Measurements from ENCODE around the gene KIAA0586. TPM values are rescaled to one million over a fixed set of nuclear protein-coding genes. Genes with fewer than 3 reads are reported as not detected.

KIAA0586 gene
- total RNA-seq, 2 donors from 2014 or later = 18.0 to 45.7 TPM

DNA sequence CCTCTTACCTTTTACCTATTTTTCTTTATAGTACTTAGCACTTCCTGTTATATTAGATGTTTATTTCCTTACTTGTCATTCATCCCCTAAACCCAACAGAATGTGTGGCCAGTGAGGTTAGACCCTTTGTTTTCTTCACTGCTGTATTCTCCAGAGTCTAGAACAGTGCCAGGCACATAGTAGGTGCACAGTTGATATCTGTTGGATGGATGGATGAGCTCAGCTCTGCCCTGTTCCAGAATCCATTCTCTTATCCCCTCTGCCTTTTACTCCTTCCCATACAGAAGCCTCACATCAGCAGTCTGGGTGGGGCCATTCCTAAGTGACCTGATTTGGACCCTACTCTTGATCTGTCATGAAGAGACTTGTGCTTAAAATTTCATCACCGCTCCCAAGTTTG is 115.7 kb downstream of the KIAA0586 start:
- Histone ChIP-seq H3K27ac (no peak overlapping the region), H3K4me3 (no peak overlapping the region), H3K4me1 (ENCODE audit: control insufficient read depth in 1 of 2, low read depth in 2 of 2) (peaks cover 8 to 27% of the 10 kb centered on the region in 2 donors), H3K36me3 (no peaks in the 10 kb centered on the region), H3K27me3 (replicated peaks; ENCODE audit: insufficient read depth) (no peaks in the 10 kb centered on the region), H3K9me3 (no peaks in the 10 kb centered on the region)
- ATAC-seq (ENCODE audit: insufficient number of reproducible peaks, low FRiP score, low read depth) (no peak), DNase-seq (ENCODE audit: low spot score) (no peak)
- TF ChIP-seq, protein P1, sequence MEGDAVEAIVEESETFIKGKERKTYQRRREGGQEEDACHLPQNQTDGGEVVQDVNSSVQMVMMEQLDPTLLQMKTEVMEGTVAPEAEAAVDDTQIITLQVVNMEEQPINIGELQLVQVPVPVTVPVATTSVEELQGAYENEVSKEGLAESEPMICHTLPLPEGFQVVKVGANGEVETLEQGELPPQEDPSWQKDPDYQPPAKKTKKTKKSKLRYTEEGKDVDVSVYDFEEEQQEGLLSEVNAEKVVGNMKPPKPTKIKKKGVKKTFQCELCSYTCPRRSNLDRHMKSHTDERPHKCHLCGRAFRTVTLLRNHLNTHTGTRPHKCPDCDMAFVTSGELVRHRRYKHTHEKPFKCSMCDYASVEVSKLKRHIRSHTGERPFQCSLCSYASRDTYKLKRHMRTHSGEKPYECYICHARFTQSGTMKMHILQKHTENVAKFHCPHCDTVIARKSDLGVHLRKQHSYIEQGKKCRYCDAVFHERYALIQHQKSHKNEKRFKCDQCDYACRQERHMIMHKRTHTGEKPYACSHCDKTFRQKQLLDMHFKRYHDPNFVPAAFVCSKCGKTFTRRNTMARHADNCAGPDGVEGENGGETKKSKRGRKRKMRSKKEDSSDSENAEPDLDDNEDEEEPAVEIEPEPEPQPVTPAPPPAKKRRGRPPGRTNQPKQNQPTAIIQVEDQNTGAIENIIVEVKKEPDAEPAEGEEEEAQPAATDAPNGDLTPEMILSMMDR (IDR thresholded peaks at IDR 0.05) = no peak

DNA sequence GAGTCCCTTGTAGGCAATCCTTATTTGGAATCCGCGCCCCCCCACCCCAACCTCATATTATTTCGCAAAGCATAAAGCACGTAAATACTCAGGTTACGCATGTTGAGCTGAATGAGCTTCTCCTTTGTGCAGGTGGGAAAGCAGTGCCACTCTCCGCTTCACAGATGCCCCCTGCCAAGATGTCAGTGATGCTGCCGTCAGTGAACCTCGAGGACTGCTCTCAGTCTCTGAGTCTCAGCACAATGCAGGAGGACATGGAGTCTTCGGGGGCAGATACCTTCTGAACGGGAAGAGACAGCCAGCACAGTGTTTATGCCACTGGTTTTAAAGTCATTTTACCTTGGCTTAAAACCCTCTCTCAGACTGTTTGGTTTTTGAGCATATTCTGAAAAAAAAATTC is 120.1 kb downstream of the KIAA0586 start:
- TF ChIP-seq, protein P1 (IDR thresholded peaks at IDR 0.05) = no peak
- DNase-seq (ENCODE audit: low spot score) (no peak), ATAC-seq (ENCODE audit: insufficient number of reproducible peaks, low FRiP score, low read depth) (no peak)
- H3K4me1 ChIP-seq (ENCODE audit: control insufficient read depth in 1 of 2, low read depth in 2 of 2) = peaks cover 0 to under 1% of the 10 kb centered on the region in 2 donors
- no peak overlapping the region for H3K4me3 ChIP-seq
- H3K36me3 ChIP-seq = no peaks in the 10 kb centered on the region
- no peaks in the 10 kb centered on the region for H3K9me3 ChIP-seq
- H3K27ac ChIP-seq = no peak overlapping the region
- no peaks in the 10 kb centered on the region for H3K27me3 ChIP-seq (replicated peaks; ENCODE audit: insufficient read depth)

DNA sequence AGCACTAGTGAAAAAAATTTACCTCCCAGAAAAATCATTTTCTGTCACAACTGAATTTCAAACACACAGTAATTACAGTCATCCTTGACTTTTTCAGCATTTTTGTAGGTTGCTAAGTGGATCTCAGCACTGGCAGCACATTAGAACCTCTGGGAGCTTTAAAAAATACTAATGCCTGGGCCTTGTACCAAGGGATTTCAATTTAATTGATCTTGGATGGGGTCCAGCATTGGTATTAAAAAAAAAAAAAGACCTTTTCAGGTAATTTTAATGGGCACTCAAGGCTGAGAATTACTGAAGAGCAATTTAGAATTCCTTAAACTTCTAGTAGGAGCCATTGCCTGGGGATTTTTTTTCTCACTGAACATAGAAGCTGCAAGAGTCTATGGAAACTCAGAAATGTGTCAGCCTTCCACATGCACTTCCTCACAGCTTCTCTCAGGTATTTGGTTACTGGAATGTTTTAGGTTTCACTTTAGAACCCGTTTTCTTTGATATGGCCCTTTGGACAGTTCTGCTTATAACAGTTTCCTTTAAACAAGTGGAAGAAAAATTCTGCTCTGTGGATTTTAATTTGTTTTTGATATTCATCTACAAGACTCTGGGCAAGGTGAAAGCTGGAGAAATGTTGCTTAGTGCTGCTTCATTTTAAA is 121.7 kb downstream of the KIAA0586 start:
- ATAC-seq (ENCODE audit: insufficient number of reproducible peaks, low FRiP score, low read depth) (no peak), DNase-seq (ENCODE audit: low spot score) (no peak)
- Histone ChIP-seq H3K9me3 (no peaks in the 10 kb centered on the region), H3K4me3 (no peak overlapping the region), H3K27me3 (replicated peaks; ENCODE audit: insufficient read depth) (no peaks in the 10 kb centered on the region), H3K27ac (no peak overlapping the region), H3K4me1 (ENCODE audit: control insufficient read depth in 1 of 2, low read depth in 2 of 2) (no peaks in the 10 kb centered on the region), H3K36me3 (no peaks in the 10 kb centered on the region)
- TF ChIP-seq, protein P1 (IDR thresholded peaks at IDR 0.05) = no peak

DNA sequence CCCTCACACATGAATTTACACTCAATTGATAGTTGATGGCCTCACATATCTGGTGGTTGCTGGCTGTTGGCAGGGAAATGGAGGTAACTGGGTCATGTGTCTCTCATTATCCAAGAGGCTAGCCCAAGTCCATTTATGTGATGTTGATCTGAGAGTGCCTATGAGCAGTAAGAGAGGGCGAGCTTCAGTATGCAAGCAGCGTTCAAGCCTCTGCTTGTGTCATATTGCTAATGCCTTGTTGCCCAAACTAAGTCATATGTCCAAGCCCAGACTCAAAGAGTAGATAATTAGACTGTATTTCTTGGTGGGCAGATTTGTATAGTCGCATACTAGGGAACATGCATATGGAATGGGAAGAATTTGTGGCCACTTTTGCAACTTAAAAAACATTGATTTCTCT is 126.4 kb downstream of the KIAA0586 start:
- H3K4me3 ChIP-seq = no peak overlapping the region
- no peaks in the 10 kb centered on the region for H3K36me3 ChIP-seq
- TF ChIP-seq, protein P1 (IDR thresholded peaks at IDR 0.05) = no peak
- H3K9me3 ChIP-seq = no peaks in the 10 kb centered on the region
- no peak for DNase-seq (ENCODE audit: low spot score)
- ATAC-seq (ENCODE audit: insufficient number of reproducible peaks, low FRiP score, low read depth) = no peak
- H3K4me1 ChIP-seq (ENCODE audit: control insufficient read depth in 1 of 2, low read depth in 2 of 2) = peaks cover 0 to 1% of the 10 kb centered on the region in 2 donors
- no peak overlapping the region for H3K27ac ChIP-seq
- no peaks in the 10 kb centered on the region for H3K27me3 ChIP-seq (replicated peaks; ENCODE audit: insufficient read depth)

DNA sequence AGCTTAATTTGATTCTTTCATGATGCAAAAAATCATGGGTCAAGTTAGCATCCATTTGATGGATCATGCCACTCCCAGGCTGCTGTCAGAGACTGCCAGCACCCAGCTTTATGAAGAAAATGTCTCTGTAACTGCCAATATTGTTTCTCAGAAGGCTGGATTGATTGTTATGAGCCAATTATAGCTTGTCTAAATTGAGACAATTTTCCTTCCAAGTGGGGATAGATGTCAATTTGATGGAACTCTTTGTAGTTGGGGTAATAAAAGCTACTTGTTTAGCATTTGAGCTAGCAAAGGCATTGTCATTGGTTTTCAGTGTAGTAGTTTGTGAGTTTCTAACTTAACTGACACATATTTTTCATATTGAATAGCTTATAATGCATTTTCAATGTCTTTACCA is 128.1 kb downstream of the KIAA0586 start:
- Histone ChIP-seq H3K9me3 (no peaks in the 10 kb centered on the region), H3K4me1 (ENCODE audit: control insufficient read depth in 1 of 2, low read depth in 2 of 2) (peaks cover 4 to 18% of the 10 kb centered on the region in 2 donors), H3K4me3 (no peak overlapping the region), H3K36me3 (no peaks in the 10 kb centered on the region), H3K27ac (no peak overlapping the region), H3K27me3 (replicated peaks; ENCODE audit: insufficient read depth) (no peaks in the 10 kb centered on the region)
- TF ChIP-seq, protein P1 (IDR thresholded peaks at IDR 0.05) = no peak
- no peak for ATAC-seq (ENCODE audit: insufficient number of reproducible peaks, low FRiP score, low read depth)
- no peak for DNase-seq (ENCODE audit: low spot score)

All from thoracic aorta (tissue), 2 donors.